NCI-H82 treated with DMSO at 0.1 percent for 48 hours (cell line): ENCODE results near the gene NF2.

ENCODE experiments used
- DNase-seq: peaks from one replicate; lab custom pipeline; 2025; ENCODE audit not compliant: unreplicated experiment; lab: John Stamatoyannopoulos, UW

NF2 gene

DNA sequence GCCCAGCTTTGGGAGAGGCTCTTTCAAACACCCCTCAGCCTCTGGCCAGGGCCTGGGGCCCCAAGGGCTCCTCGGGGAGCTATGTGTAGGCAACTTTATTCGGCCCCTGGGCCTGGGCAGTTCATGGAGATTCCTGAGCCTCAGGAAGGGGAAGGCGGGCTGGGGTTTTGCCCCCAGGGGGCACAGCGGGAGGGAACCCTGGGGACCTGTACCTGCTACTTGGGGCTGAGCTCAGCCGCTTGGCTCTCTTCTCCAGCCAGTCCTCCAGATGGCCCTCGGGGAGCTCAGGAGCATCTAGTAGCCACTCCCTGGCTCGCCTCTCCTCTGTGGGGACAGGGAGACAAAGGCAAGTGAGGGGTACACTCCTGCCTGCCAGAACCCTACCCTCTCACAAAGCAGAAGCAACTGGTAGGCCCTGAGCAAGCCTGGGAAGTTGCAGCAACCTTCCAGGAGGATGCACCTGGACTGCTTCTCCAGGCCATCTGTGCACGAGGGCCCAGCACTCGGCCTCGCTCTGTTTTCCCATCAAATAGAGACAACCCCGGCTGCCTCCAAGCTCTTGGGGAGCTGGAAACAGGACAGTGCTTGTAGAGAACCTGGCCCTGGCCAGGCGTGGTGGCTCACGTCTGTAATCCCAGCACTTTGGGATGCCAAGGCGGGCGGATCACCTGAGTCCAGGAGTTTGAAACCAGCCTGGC is 134.8 kb downstream of the NF2 start:
- no peak for DNase-seq

DNA sequence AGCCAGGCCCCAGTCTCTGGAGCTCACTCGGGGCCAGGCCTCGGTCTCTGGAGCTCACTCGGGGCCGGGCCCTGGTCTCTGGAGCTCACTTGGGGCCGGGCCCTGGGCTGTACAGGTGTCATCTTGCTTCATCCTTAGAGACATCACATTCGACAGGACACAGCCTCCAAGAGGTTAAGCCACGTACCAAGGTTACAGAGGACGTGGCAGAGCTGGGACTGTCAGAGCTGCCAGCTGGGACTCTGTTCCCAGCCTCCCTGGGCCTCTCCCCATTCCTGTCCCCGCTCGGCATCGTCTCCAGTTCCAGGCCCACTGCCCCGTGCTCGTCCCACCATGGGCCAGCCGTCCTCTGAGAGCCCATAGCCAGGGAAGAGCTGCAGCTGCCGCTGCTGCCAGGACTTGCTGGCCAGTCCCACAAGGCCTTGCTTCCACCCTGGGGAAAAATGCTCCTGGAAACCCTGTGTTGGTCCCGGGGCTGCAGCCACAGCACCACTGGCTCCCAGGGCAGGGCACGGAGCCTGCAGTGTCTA is 136.0 kb downstream of the NF2 start:
- no peak for DNase-seq

DNA sequence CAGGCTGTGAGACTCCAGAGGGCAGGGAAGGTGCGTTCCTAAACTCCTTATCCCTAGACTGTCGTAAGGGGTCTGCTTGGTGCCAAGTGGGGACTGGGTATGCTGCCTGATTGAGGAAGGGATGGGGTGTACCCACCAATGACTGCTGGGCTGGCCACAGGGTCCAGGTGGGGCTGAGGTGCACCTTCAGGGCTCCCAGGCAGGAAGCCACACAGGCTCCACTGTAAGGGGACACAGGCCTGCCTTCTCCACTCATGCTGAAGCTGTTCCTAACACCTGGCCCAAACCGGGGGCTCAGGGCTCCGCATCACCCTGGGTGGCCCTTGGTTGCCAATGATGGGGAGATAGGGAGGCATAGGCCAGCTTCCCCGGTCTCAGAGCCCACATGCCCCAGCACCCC is 136.8 kb downstream of the NF2 start:
- DNase-seq, result no peak

DNA sequence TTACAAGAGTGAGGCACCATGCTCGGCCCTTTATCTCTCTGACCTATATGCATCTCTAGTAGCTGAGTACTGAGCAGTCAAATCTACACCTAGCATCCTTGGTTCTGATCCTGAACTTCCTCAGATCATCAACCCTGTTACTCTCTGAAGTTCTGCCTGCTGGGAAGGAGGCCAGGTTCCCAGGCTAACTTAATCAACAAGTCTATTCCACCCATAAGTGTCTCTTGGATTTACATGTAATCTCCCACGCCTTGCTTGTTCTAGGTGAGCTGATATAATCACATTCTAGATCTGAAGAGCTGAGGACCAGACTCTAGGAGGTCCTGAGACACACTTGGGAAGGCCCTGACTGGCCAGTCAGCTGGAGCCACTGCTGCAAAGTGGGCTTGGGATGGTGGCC is 138.5 kb downstream of the NF2 start:
- no peak for DNase-seq

DNA sequence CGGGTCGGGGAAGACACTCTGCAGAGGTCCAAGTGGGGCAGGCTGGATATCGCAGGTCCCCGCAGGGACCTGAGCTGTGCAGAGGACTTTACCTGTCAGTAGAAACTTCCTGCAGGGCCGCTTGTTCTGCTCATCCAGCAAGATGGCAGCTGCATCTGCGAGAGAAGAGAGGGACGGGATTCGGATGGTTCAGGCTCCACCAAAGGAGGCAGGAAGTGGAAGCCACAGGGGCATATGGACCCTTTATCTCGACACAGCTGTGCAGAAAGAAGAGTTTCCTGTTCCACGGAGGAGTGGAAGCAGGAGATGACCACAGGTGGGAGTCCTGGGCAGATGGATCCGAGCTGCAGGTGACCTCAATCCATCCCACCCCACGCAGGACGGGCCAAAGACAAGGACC is 138.9 kb downstream of the NF2 start:
- DNase-seq, result no peak

- DNase-seq, result peak; percentile 36
Observed at GRCh38 chr22:29744902-29745301, 141.5 kb downstream of the NF2 start.

GRCh38 chr22:29747832-29748231 is 144.4 kb downstream of the NF2 start:
- DNase-seq, result no peak
